ENCODE data around the gene RAI14.

DNA sequence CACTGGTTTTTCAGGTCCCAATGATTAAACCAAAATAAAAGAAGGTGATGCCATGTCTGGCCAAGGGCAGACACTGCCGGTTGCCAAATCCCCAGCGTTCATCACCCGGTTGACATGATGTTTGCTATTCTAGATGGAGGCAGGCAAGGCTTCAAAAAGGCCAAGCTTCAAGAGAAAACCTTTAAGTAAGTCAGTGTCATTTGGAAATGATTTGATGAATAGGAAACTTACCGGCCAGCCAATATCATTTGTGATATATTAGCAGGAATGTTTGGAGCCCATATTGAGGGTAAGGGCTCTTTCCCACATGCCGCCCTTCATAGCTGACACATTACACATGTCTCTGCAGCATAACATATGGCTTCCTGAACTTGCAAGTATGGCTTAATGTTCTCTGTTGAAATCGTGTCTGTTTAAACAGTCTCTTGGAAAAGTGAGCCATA is 93.3 kb downstream of the RAI14 start:
- TF ChIP-seq EP300 (IDR thresholded peaks at IDR 0.05): no peak
- TF ChIP-seq, protein P1, sequence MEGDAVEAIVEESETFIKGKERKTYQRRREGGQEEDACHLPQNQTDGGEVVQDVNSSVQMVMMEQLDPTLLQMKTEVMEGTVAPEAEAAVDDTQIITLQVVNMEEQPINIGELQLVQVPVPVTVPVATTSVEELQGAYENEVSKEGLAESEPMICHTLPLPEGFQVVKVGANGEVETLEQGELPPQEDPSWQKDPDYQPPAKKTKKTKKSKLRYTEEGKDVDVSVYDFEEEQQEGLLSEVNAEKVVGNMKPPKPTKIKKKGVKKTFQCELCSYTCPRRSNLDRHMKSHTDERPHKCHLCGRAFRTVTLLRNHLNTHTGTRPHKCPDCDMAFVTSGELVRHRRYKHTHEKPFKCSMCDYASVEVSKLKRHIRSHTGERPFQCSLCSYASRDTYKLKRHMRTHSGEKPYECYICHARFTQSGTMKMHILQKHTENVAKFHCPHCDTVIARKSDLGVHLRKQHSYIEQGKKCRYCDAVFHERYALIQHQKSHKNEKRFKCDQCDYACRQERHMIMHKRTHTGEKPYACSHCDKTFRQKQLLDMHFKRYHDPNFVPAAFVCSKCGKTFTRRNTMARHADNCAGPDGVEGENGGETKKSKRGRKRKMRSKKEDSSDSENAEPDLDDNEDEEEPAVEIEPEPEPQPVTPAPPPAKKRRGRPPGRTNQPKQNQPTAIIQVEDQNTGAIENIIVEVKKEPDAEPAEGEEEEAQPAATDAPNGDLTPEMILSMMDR (IDR thresholded peaks at IDR 0.05): no peak
